Activated CD8-positive, alpha-beta T cell treated with anti-CD3 and anti-CD28 coated beads, Interleukin-2, amount 10 ng/mL, durations not matched to agents 7 days and 5 days (primary cell): ENCODE results near the gene HYAL1. TPM values are rescaled to one million over a fixed set of nuclear protein-coding genes. Genes with fewer than 3 reads are reported as not detected.

Experiments
- ATAC-seq: fragments of 150-1000 bp; cut with Tn5 transposase; one replicate; pipeline ENCODE4 v1.10.0; 2021; ENCODE audit warnings: moderate library complexity
- CTCF ChIA-PET: fragments of 350-600 bp; sonication (Branson Sonifier 250); formaldehyde crosslinking; loops from one replicate; lab custom pipeline; 2021; ENCODE audit warnings: antibody characterized with exemption; lab: Charles Lee
- POLR2A ChIA-PET: fragments of 350-600 bp; sonication (Branson Sonifier 250); formaldehyde crosslinking; loops from one replicate; lab custom pipeline; 2021; ENCODE audit warnings: antibody characterized with exemption; lab: Charles Lee
- DNase-seq: peaks from one replicate; pipeline ENCODE4 v3.0.0-alpha.2; 2020
- H3K27ac Mint-ChIP-seq: one replicate; pipeline ENCODE4 v1.8.0; 2021; ENCODE audit warnings: mild to moderate bottlenecking, mixed read lengths
- H3K27me3 Mint-ChIP-seq: one replicate; pipeline ENCODE4 v1.8.0; 2021; ENCODE audit warnings: low read depth, mixed read lengths
- H3K36me3 Mint-ChIP-seq: one replicate; pipeline ENCODE4 v1.8.0; 2021; ENCODE audit warnings: low read depth, mixed read lengths
- H3K4me1 Mint-ChIP-seq: one replicate; pipeline ENCODE4 v1.8.0; 2021; ENCODE audit warnings: low read depth, mixed read lengths
- H3K4me3 Mint-ChIP-seq: one replicate; pipeline ENCODE4 v1.8.0; 2021; ENCODE audit warnings: mild to moderate bottlenecking, mixed read lengths
- H3K9me3 Mint-ChIP-seq: one replicate; pipeline ENCODE4 v1.8.0; 2022; ENCODE audit warnings: mixed read lengths; ENCODE audit not compliant: insufficient read depth
- total RNA-seq, 2 experiments: library from RNA; stranded (reverse); gene quantifications; one replicate each; pipeline ENCODE4 v1.2.3, GENCODE V29; 2021

The HYAL1 gene
- total RNA-seq, 2 experiments from 2014 or later: 0.16 TPM; not detected in 1

- DNase-seq: no peak
- CTCF ChIA-PET: interaction anchor here (1.2 to 3.2 kb wide), 5 partner anchors 9 to 76 kb away, joined by 6 to 24 read pairs (median 8); no protein-coding TSS in a partner anchor
- Mint-ChIP-seq H3K4me1 (peaks cover 29% of the 10 kb centered on the region), H3K36me3 (no peaks in the 10 kb centered on the region), H3K4me3 (no peak overlapping the region), H3K27ac (no peak overlapping the region), H3K27me3 (peaks cover 39% of the 10 kb centered on the region), H3K9me3 (no peaks in the 10 kb centered on the region)
- POLR2A ChIA-PET: no interaction called here
- no peak for ATAC-seq
These were observed 32.8 kb downstream of the HYAL1 start for GRCh38 chr3:50270422-50271224.

GRCh38 chr3:50269977-50270413, 33.4 kb downstream of the HYAL1 start:
- H3K27ac Mint-ChIP-seq: no peak overlapping the region
- no peaks in the 10 kb centered on the region for H3K9me3 Mint-ChIP-seq
- CTCF ChIA-PET: interaction anchor here (1.3 to 3.2 kb wide), 3 partner anchors 10 to 66 kb away, joined by 3 to 24 read pairs (median 13); no protein-coding TSS in a partner anchor
- POLR2A ChIA-PET: interaction anchor here (0.6 kb wide), 1 partner anchor 9 kb away, joined by 3 read pairs; no protein-coding TSS in a partner anchor
- H3K36me3 Mint-ChIP-seq: no peaks in the 10 kb centered on the region
- no peak overlapping the region for H3K4me3 Mint-ChIP-seq
- DNase-seq: no peak
- no peak for ATAC-seq
- H3K27me3 Mint-ChIP-seq: peaks cover 33% of the 10 kb centered on the region
- H3K4me1 Mint-ChIP-seq: peaks cover 23% of the 10 kb centered on the region

DNA sequence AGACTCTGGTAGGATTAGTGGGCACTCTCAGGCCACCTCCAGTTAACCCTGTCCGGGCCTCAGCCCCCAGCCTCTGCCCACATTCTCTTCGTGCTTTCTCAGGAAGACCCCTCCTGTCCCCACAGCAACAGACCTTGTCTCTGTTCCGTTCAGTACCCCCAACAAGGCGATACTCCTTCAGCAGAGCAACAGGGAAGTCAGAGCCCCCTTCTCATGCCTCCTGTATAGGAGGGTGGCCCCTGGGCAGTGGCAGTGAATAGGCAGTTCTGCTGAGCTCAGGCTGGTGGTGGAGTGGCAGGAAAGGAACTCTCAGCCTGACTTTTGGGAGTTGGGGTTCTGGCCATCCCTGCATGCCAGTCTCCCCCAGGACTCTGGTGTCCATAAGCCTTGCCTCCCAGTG, 33.9 kb downstream of the HYAL1 start:
- peaks cover 19% of the 10 kb centered on the region for H3K4me1 Mint-ChIP-seq
- ChIA-PET CTCF (interaction anchor here (1.1 to 3.2 kb wide), 3 partner anchors 23 to 66 kb away, joined by 3 to 24 read pairs (median 3); no protein-coding TSS in a partner anchor), POLR2A (interaction anchor here (0.6 kb wide), 1 partner anchor 8 kb away, joined by 3 read pairs; no protein-coding TSS in a partner anchor)
- no peaks in the 10 kb centered on the region for H3K9me3 Mint-ChIP-seq
- no peak overlapping the region for H3K4me3 Mint-ChIP-seq
- DNase-seq (no peak), ATAC-seq (no peak)
- no peaks in the 10 kb centered on the region for H3K36me3 Mint-ChIP-seq
- H3K27ac Mint-ChIP-seq: no peak overlapping the region
- H3K27me3 Mint-ChIP-seq: peaks cover 29% of the 10 kb centered on the region

- Mint-ChIP-seq H3K36me3 (no peaks in the 10 kb centered on the region), H3K4me3 (no peak within 1 kb of the TSS), H3K27me3 (peaks cover 23% of the 10 kb centered on the region), H3K27ac (no peak within 1 kb of the TSS), H3K9me3 (no peaks in the 10 kb centered on the region), H3K4me1 (peaks cover 14% of the 10 kb centered on the region)
- DNase-seq (no peak), ATAC-seq (no peak)
- POLR2A ChIA-PET: no interaction called here
- CTCF ChIA-PET: interaction anchor here (1.1 to 2.5 kb wide), 3 partner anchors 22 to 65 kb away, joined by 3 to 7 read pairs (median 3); no protein-coding TSS in a partner anchor
These were observed 34.5 kb downstream of the HYAL1 start, which contains the start of gene SEMA3B for GRCh38 chr3:50268703-50269451. SEMA3B (plus strand) TSS chr3:50269147; CDS start chr3:50269241, 94 bp downstream.

- peaks cover 22% of the 10 kb centered on the region for H3K27me3 Mint-ChIP-seq
- no peaks in the 10 kb centered on the region for H3K9me3 Mint-ChIP-seq
- peaks cover 12% of the 10 kb centered on the region for H3K4me1 Mint-ChIP-seq
- ATAC-seq: no peak
- no peak overlapping the region for H3K27ac Mint-ChIP-seq
- no peaks in the 10 kb centered on the region for H3K36me3 Mint-ChIP-seq
- H3K4me3 Mint-ChIP-seq: no peak overlapping the region
- POLR2A ChIA-PET: interaction anchor here (0.6 kb wide), 1 partner anchor 26 kb away, joined by 4 read pairs; no protein-coding TSS in a partner anchor
- no peak for DNase-seq
- CTCF ChIA-PET: interaction anchor here (2.5 kb wide), 1 partner anchor 42 kb away, joined by 7 read pairs; no protein-coding TSS in a partner anchor
These were observed 35.1 kb downstream of the HYAL1 start for GRCh38 chr3:50268276-50268675.

DNA sequence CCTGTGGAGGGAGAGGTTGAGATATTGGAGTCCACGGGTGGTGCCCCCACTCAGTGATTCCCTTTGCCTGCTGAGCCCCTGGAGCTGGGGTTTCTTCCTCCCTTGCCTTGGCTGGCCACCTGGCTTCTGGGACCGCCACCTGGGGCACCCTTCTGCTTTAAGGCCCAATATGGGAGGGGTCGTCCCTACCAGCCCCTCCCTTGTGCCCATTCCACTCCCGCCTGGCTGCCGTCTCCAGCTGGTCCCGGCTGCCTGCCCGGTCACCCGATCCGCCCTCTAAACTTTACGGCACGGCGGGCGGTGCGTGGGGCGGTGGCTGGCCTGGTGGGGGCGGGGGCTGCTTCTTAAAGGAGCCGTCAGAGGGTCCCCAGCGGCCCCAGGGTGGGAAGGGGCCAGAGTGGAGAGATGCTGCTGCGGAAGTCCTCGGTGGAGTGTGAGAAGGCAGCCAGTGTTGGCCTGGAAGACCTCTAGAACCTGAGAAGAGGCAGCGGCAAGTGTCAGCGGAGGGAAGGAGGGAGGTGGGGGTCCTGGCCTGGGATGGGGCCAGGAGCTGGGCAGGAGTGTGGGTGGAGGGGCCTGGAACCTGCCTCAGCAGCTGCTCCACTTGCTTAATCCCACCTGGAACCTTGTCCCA, 36.0 kb downstream of the HYAL1 start:
- H3K27ac Mint-ChIP-seq: no peak overlapping the region
- DNase-seq (no peak), ATAC-seq (no peak)
- POLR2A ChIA-PET: interaction anchor here (0.6 kb wide), 1 partner anchor 27 kb away, joined by 4 read pairs; no protein-coding TSS in a partner anchor
- H3K27me3 Mint-ChIP-seq: peaks cover 18% of the 10 kb centered on the region
- no peaks in the 10 kb centered on the region for H3K36me3 Mint-ChIP-seq
- H3K9me3 Mint-ChIP-seq: no peaks in the 10 kb centered on the region
- CTCF ChIA-PET: interaction anchor here (1.1 to 2.5 kb wide), 3 partner anchors 21 to 75 kb away, joined by 3 to 14 read pairs (median 7); no protein-coding TSS in a partner anchor
- peaks cover 6% of the 10 kb centered on the region for H3K4me1 Mint-ChIP-seq
- no peak overlapping the region for H3K4me3 Mint-ChIP-seq

- CTCF ChIA-PET: interaction anchor here (1.1 to 2.5 kb wide), 4 partner anchors 20 to 74 kb away, joined by 3 to 14 read pairs (median 5); no protein-coding TSS in a partner anchor
- Mint-ChIP-seq H3K27ac (no peak overlapping the region), H3K36me3 (no peaks in the 10 kb centered on the region), H3K9me3 (no peaks in the 10 kb centered on the region), H3K27me3 (peaks cover 18% of the 10 kb centered on the region), H3K4me1 (peaks cover 5% of the 10 kb centered on the region), H3K4me3 (no peak overlapping the region)
- POLR2A ChIA-PET: no interaction called here
- DNase-seq (no peak), ATAC-seq (no peak)
These were observed 36.5 kb downstream of the HYAL1 start for GRCh38 chr3:50266836-50267235.

- Mint-ChIP-seq H3K27me3 (peaks cover 18% of the 10 kb centered on the region), H3K4me1 (no peaks in the 10 kb centered on the region), H3K4me3 (no peak overlapping the region), H3K9me3 (no peaks in the 10 kb centered on the region), H3K27ac (no peak overlapping the region), H3K36me3 (no peaks in the 10 kb centered on the region)
- ChIA-PET CTCF (interaction anchor here (1.1 to 2.5 kb wide), 4 partner anchors 19 to 74 kb away, joined by 3 to 14 read pairs (median 5); no protein-coding TSS in a partner anchor), POLR2A (no interaction called here)
- ATAC-seq (no peak), DNase-seq (no peak)
These were observed 37.4 kb downstream of the HYAL1 start for GRCh38 chr3:50266017-50266416.

DNA sequence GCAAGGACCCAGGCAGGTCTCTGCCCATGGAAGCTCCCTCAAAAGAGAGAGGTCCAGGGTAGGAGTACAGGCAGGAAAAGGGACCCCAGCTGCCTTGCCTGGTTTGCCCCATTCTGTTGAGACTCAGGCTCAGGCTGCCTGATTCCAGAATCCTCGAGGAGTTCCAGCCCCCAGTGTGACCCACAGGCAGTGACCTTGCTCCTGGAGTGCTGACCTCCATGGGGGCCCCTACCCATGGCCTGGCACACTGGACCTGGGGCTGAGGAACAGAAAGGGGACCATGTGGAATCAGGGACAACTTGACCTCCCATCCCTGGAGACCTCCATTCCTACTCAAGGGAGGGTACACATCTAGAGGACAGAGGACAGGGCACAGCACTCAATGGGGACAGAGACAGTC, 37.8 kb downstream of the HYAL1 start:
- ATAC-seq (no peak), DNase-seq (no peak)
- H3K36me3 Mint-ChIP-seq: no peaks in the 10 kb centered on the region
- peaks cover 18% of the 10 kb centered on the region for H3K27me3 Mint-ChIP-seq
- H3K9me3 Mint-ChIP-seq: no peaks in the 10 kb centered on the region
- H3K4me1 Mint-ChIP-seq: peaks cover under 1% of the 10 kb centered on the region
- ChIA-PET CTCF (interaction anchor here (1.2 to 2.3 kb wide), 3 partner anchors 19 to 48 kb away, joined by 3 to 14 read pairs (median 3); no protein-coding TSS in a partner anchor), POLR2A (no interaction called here)
- no peak overlapping the region for H3K27ac Mint-ChIP-seq
- no peak overlapping the region for H3K4me3 Mint-ChIP-seq

- ChIA-PET CTCF (interaction anchor here (1.1 to 1.5 kb wide), 3 partner anchors 18 to 48 kb away, joined by 3 to 6 read pairs (median 3); no protein-coding TSS in a partner anchor), POLR2A (no interaction called here)
- H3K36me3 Mint-ChIP-seq: no peaks in the 10 kb centered on the region
- H3K9me3 Mint-ChIP-seq: no peaks in the 10 kb centered on the region
- ATAC-seq (no peak), DNase-seq (no peak)
- H3K4me1 Mint-ChIP-seq: peaks cover 3% of the 10 kb centered on the region
- H3K4me3 Mint-ChIP-seq: no peak overlapping the region
- H3K27me3 Mint-ChIP-seq: peaks cover 18% of the 10 kb centered on the region
- H3K27ac Mint-ChIP-seq: no peak overlapping the region
These were observed 38.3 kb downstream of the HYAL1 start for GRCh38 chr3:50264964-50265485.
